MCF 10A (cell line): ENCODE measurements around the gene TTLL8. TPM values are rescaled to one million over a fixed set of nuclear protein-coding genes. Genes with fewer than 3 reads are reported as not detected.

Experiments used
- BruUV-seq: library from RNA; stranded (reverse); fragments of 400-500 nt; replicated peaks from 2 replicates; lab custom pipeline; 2021; lab: Mats Ljungman, UMichigan
- CTCF ChIA-PET: fragments of 300-600 bp; sonication (Branson Sonifier 250); formaldehyde crosslinking; extraction: SDS; loops from one replicate; lab custom pipeline; 2021; ENCODE audit warnings: antibody characterized with exemption, inconsistent platforms; lab: Yijun Ruan, JAX
- POLR2A ChIA-PET: fragments of 300-600, 350-650 bp; sonication (Branson Sonifier 250); formaldehyde crosslinking; extraction: SDS; loops from one replicate; lab custom pipeline; 2020; ENCODE audit warnings: antibody characterized with exemption, inconsistent platforms; lab: Yijun Ruan, JAX
- DNase-seq: peaks from one replicate; pipeline ENCODE4 v3.0.0-alpha.2; 2018; ENCODE audit not compliant: unreplicated experiment
- H3K27ac Mint-ChIP-seq: one replicate; pipeline ENCODE4 v1.8.0; 2022; ENCODE audit warnings: mild to moderate bottlenecking, low read depth, mixed read lengths; ENCODE audit not compliant: unreplicated experiment
- H3K27me3 Mint-ChIP-seq: one replicate; pipeline ENCODE4 v1.8.0; 2022; ENCODE audit warnings: mixed read lengths; ENCODE audit not compliant: insufficient read depth, unreplicated experiment
- H3K36me3 Mint-ChIP-seq: one replicate; pipeline ENCODE4 v1.8.0; 2022; ENCODE audit warnings: mild to moderate bottlenecking, moderate library complexity, mixed read lengths; ENCODE audit not compliant: insufficient read depth, unreplicated experiment
- H3K4me1 Mint-ChIP-seq: one replicate; pipeline ENCODE4 v1.8.0; 2022; ENCODE audit warnings: mixed read lengths; ENCODE audit not compliant: insufficient read depth, unreplicated experiment
- H3K4me3 Mint-ChIP-seq: one replicate; pipeline ENCODE4 v1.8.0; 2022; ENCODE audit warnings: mild to moderate bottlenecking, moderate library complexity, mixed read lengths; ENCODE audit not compliant: unreplicated experiment
- H3K9me3 Mint-ChIP-seq: one replicate; pipeline ENCODE4 v1.8.0; 2022; ENCODE audit warnings: mixed read lengths; ENCODE audit not compliant: unreplicated experiment
- intact Hi-C: fragments of 100-400 bp; cut with micrococcal nuclease; formaldehyde crosslinking; loops from 2 replicates; pipeline ENCODE4 v1.14.1; 2022
- total RNA-seq: library from RNA; stranded (reverse); gene quantifications from 2 replicates; pipeline ENCODE4 v1.2.3, GENCODE V29; 2022
- TF ChIP-seq, protein P1 (sequence below): fragments of 200-600 bp; IDR thresholded peaks from one replicate; pipeline ENCODE4 v1.8.0; 2022; ENCODE audit warnings: antibody characterized with exemption, mild to moderate bottlenecking; ENCODE audit not compliant: unreplicated experiment

Gene TTLL8
- total RNA-seq, 1 experiment from 2014 or later, result not detected

DNA sequence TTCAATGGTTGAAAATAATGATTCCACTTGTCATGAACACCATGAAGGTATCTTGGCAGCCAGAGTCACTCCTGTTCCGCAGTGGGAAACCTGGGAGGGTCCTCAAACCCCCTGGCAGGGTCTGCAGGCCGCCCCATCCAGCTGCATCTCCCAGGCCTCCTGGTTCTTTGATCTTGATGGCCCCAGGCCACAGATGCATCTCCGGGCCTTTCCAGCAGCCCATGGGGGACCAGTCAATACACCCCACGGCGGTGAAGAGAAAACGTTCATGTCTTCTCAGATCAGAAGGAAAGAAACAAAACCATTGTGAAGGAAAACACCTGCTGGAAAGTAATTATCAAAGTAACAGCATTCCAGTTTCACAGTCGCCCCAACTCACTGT lies 1.8 kb upstream of the TTLL8 start:
- H3K27ac Mint-ChIP-seq, result no peak overlapping the region

DNA sequence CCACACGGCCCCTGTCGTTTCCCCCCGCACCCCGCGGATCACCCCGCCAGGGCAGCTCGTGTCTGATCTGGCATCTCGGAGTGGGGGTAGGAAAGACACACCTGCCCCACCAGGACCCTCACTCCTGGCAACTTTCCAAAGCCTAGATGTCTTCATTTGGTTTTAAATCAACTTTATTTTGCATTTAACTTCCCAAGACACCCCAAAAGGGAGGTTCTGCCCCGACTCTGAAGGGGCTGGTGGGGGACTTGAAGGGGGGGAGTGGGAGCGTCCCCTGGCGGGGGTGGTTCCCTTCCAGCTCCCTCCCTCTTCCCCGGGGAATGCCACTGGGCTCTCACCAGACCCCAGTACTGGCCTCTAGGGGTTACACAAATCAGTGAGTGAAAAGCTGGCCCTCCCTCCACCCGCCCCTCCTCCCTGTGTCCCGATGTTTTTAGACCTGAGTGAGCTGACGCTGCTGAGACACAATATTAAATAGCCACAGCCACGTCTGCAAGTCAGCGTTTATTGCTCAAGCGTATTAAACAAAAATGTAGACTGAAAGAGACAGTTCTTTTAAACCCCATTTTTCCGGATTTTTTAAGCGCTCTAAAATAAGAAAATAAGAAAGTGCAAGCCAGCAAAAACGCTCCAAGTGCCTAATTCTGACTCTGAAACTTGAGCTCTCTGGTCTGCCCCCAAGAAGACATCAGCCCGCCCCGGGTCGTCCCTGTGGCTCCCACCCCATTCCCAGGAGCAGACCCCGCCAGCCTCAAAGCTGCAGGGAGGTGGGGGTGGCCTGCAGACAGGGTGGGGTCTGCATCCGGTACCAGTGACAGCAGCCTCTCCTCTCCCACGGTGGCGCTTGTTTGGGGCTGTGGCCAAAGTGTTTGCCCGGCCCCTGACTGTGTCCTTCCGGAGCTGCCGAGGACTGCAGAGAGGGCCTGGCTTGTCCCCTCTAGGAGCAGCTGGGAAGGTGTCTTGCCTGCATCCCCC lies 1.1 kb upstream of the TTLL8 start:
- Mint-ChIP-seq H3K27me3 (no peaks in the 10 kb centered on the region), H3K36me3 (no peaks in the 10 kb centered on the region), H3K4me3 (no peak overlapping the region), H3K27ac (no peak overlapping the region), H3K4me1 (no peaks in the 10 kb centered on the region), H3K9me3 (no peaks in the 10 kb centered on the region)
- peak; percentile 3 for DNase-seq
- ChIA-PET POLR2A (interaction anchor here (0.7 kb wide), 1 partner anchor 146 kb away, joined by 4 read pairs; no protein-coding TSS in a partner anchor), CTCF (interaction anchor here (0.6 to 1.2 kb wide), 2 partner anchors 28 to 89 kb away, joined by 3 read pairs; no protein-coding TSS in a partner anchor)
- BruUV-seq, result no TSS peak
- intact Hi-C loops, result no loop called here
- TF ChIP-seq, protein P1, sequence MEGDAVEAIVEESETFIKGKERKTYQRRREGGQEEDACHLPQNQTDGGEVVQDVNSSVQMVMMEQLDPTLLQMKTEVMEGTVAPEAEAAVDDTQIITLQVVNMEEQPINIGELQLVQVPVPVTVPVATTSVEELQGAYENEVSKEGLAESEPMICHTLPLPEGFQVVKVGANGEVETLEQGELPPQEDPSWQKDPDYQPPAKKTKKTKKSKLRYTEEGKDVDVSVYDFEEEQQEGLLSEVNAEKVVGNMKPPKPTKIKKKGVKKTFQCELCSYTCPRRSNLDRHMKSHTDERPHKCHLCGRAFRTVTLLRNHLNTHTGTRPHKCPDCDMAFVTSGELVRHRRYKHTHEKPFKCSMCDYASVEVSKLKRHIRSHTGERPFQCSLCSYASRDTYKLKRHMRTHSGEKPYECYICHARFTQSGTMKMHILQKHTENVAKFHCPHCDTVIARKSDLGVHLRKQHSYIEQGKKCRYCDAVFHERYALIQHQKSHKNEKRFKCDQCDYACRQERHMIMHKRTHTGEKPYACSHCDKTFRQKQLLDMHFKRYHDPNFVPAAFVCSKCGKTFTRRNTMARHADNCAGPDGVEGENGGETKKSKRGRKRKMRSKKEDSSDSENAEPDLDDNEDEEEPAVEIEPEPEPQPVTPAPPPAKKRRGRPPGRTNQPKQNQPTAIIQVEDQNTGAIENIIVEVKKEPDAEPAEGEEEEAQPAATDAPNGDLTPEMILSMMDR, result no peak

More for the DNA sequence above, 1.8 kb upstream of the TTLL8 start:
- H3K9me3 Mint-ChIP-seq, result no peaks in the 10 kb centered on the region
- no TSS peak for BruUV-seq
- TF ChIP-seq, protein P1, result no peak
- ChIA-PET POLR2A (interaction anchor here (0.7 kb wide), 2 partner anchors 44 to 147 kb away, joined by 3 to 4 read pairs; no protein-coding TSS in a partner anchor), CTCF (interaction anchor here (0.6 to 1.2 kb wide), 2 partner anchors 28 to 88 kb away, joined by 3 read pairs; no protein-coding TSS in a partner anchor)
- no peaks in the 10 kb centered on the region for H3K27me3 Mint-ChIP-seq
- no peak overlapping the region for H3K4me3 Mint-ChIP-seq
- intact Hi-C loops, result no loop called here
- H3K4me1 Mint-ChIP-seq, result no peaks in the 10 kb centered on the region
- no peaks in the 10 kb centered on the region for H3K36me3 Mint-ChIP-seq
- no peak for DNase-seq

DNA sequence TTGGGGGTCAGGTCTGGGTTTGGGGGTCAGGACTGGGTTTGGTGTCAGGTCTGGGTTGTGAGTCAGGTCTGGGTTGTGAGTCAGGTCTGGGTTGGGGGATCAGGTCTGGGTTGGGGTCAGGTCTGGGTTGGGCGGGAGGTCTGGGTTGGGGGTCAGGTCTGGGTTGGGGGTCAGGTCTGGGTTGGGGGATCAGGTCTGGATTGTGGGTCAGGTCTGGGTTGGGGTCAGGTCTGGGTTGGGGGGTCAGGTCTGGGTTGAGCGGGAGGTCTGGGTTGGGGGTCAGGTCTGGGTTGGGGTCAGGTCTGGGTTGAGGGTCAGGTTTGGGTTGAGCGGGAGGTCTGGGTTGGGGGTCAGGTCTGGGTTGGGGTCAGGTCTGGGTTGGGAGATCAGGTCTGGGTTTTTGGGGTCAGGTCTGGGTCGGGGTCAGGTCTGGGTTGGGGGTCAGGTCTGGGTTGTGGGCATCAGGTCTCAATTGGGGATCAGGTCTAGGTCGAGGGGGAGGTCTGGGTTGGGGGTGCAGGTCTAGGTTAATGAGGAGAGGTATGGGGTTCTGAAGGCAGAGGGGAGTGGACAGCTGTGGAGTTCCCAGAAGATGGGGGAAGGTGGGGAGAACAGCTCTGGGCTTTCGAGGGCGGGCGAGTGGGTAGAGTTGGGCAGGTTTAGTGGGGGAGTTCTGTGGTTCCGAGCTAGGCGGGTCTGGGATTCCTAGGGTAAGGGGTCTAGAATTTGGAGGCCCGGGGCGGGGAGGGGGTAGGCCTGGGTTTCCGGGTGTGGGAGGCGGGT lies 629 bp downstream of the TTLL8 start:
- no peak overlapping the region for H3K27ac Mint-ChIP-seq
- no peak overlapping the region for H3K4me3 Mint-ChIP-seq
- no peaks in the 10 kb centered on the region for H3K36me3 Mint-ChIP-seq
- ChIA-PET CTCF (no interaction called here), POLR2A (no interaction called here)
- H3K9me3 Mint-ChIP-seq, result no peaks in the 10 kb centered on the region
- intact Hi-C loops, result no loop called here
- no peak for DNase-seq
- H3K4me1 Mint-ChIP-seq, result no peaks in the 10 kb centered on the region
- no TSS peak for BruUV-seq
- TF ChIP-seq, protein P1, result no peak
- no peaks in the 10 kb centered on the region for H3K27me3 Mint-ChIP-seq
